ENCODE measurements around the gene VEZF1. TPM values are rescaled to one million over a fixed set of nuclear protein-coding genes. Genes with fewer than 3 reads are reported as not detected.

VEZF1 gene
- total RNA-seq, 1 experiment from 2014 or later = 77.7 TPM

- Histone ChIP-seq H3K4me3 (ENCODE audit: low read depth, low read length, poor library complexity, severe bottlenecking) (no peak overlapping the region), H3K27ac (ENCODE audit: low read depth, low read length, poor library complexity, severe bottlenecking) (peak overlapping the region; percentile 22), H3K9me3 (ENCODE audit: low read depth, low read length, poor library complexity, severe bottlenecking) (no peaks in the 10 kb centered on the region), H3K36me3 (ENCODE audit: insufficient read depth, low read length, poor library complexity, severe bottlenecking) (no peaks in the 10 kb centered on the region), H3K27me3 (replicated peaks; ENCODE audit: insufficient read depth, low read depth, low read length, poor library complexity) (no peaks in the 10 kb centered on the region), H3K4me1 (ENCODE audit: insufficient read depth, low read length, poor library complexity, severe bottlenecking) (peaks cover 53% of the 10 kb centered on the region)
- intact Hi-C loops (cut with micrococcal nuclease; ENCODE audit: unreplicated experiment) = no loop called here
- ChIA-PET CTCF (no interaction called here), POLR2A (ENCODE audit: low non-redundant PET) (no interaction called here)
- TF ChIP-seq CTCF (conservative IDR thresholded peaks at IDR 0.05; ENCODE audit: low read depth, low read length) (no peak), EZH2 (IDR thresholded peaks at IDR 0.05; ENCODE audit: borderline replicate concordance, low read depth, low read length, poor library complexity, severe bottlenecking) (no peak)
- no TSS peak for BruUV-seq (replicated peaks)
- DNase-seq (ENCODE audit: low spot score) = no peak
Measured at GRCh38 chr17:57925361-57925990, 62.6 kb downstream of the VEZF1 start.

DNA sequence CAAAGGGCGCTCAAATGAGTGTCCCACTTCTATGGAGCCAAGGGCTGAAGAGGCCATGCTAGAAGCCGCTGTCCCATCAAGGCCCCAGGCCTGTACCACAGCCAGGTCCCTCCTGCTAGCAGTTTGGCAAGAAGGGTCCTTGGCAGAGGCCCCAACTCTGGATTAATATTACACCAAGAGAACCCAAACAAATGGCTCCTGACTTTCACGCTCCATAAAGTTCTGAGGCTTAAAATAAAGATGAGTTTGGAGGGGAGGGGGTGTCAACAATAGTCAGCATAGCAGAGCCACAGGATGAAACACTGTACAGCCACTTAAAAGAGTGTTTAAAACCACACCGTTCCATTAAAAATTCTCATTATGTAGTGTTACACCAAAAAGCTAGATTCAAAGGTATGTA, 63.4 kb downstream of the VEZF1 start:
- CTCF ChIA-PET = no interaction called here
- BruUV-seq (replicated peaks) = no TSS peak
- peaks cover 53% of the 10 kb centered on the region for H3K4me1 ChIP-seq (ENCODE audit: insufficient read depth, low read length, poor library complexity, severe bottlenecking)

More for the DNA sequence above, 63.4 kb downstream of the VEZF1 start:
- TF ChIP-seq CTCF (conservative IDR thresholded peaks at IDR 0.05; ENCODE audit: low read depth, low read length) (no peak), EZH2 (IDR thresholded peaks at IDR 0.05; ENCODE audit: borderline replicate concordance, low read depth, low read length, poor library complexity, severe bottlenecking) (no peak)
- DNase-seq (ENCODE audit: low spot score) = peak; percentile 69
- POLR2A ChIA-PET (ENCODE audit: low non-redundant PET) = interaction anchor here (0.6 kb wide), 1 partner anchor 16 kb away, joined by 7 read pairs; no protein-coding TSS in a partner anchor
- Histone ChIP-seq H3K36me3 (ENCODE audit: insufficient read depth, low read length, poor library complexity, severe bottlenecking) (no peaks in the 10 kb centered on the region), H3K4me3 (ENCODE audit: low read depth, low read length, poor library complexity, severe bottlenecking) (no peak overlapping the region), H3K27me3 (replicated peaks; ENCODE audit: insufficient read depth, low read depth, low read length, poor library complexity) (no peaks in the 10 kb centered on the region), H3K9me3 (ENCODE audit: low read depth, low read length, poor library complexity, severe bottlenecking) (no peaks in the 10 kb centered on the region), H3K27ac (ENCODE audit: low read depth, low read length, poor library complexity, severe bottlenecking) (no peak overlapping the region)
- intact Hi-C loops (cut with micrococcal nuclease; ENCODE audit: unreplicated experiment) = no loop called here

Other genes with a start within 250 kb of the VEZF1 start
- not detected in 2 replicates for gene CCDC182, start 243.0 kb downstream of the VEZF1 start, total RNA-seq (2021)
- gene MRPS23, start 138.2 kb downstream of the VEZF1 start, total RNA-seq (2021) = 94.2 and 100 TPM in 2 replicates
- gene CUEDC1, start 32.8 kb downstream of the VEZF1 start, total RNA-seq (2021) = 53.5 and 55.6 TPM in 2 replicates
- gene SRSF1, start 19.0 kb upstream of the VEZF1 start, total RNA-seq (2021) = 491 and 512 TPM in 2 replicates
- gene DYNLL2, start 95.2 kb upstream of the VEZF1 start, total RNA-seq (2021) = 29.1 and 29.8 TPM in 2 replicates
- gene OR4D1, start 160.1 kb upstream of the VEZF1 start, total RNA-seq (2021) = not detected in 2 replicates
- not detected in 2 replicates for gene OR4D2, start 178.7 kb upstream of the VEZF1 start, total RNA-seq (2021)
- gene EPX, start 204.5 kb upstream of the VEZF1 start, total RNA-seq (2021) = not detected in 2 replicates
- gene MKS1, start 231.0 kb upstream of the VEZF1 start, total RNA-seq (2021) = 28.1 and 38.7 TPM in 2 replicates

Data from A673 (cell line).